NCI-H748 (cell line): ENCODE data around the gene TTI1.
"Not testable (repeated sequence)": the region's sequence is repeated elsewhere in the genome, so short reads cannot be mapped to it uniquely, and the experiment has no call there.

ENCODE experiments used
- DNase-seq: peaks from one replicate; lab custom pipeline; 2025; ENCODE audit not compliant: unreplicated experiment; lab: John Stamatoyannopoulos, UW

Gene TTI1

GRCh38 chr20:37969949-37970855 is 63.1 kb downstream of the TTI1 start:
- DNase-seq: no peak

DNA sequence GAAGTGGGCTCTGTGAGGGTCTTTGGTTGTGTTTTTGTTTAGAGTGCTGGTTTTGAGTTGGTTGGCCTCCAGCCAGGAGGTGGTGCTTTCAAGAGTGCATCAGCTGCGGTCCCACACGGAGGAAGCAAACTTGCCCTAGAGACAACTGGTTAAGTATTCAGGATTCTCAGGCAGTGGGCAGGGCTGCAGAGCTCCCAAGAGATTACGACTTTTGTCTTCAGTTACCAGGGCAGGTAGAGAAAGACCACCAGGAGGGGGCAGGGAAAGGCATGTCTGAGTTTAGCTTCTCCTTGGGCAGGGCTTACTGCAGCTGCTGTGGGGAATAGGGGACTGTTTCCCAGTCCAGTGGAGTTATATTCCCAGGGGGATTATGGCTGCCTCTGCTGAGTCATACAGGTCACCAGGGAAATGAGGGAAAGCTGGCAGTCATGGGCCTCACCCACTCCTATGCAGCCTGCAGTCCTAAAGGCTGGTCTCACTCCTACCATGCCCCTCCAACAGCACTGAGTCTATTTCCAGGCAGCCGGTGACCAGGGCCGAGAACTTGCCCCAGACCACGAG is 64.3 kb downstream of the TTI1 start:
- peak; percentile 95 for DNase-seq

GRCh38 chr20:37963483-37963882 is 69.8 kb downstream of the TTI1 start:
- not testable (repeated sequence) for DNase-seq

GRCh38 chr20:37961066-37961465 is 72.2 kb downstream of the TTI1 start:
- DNase-seq: no peak

DNA sequence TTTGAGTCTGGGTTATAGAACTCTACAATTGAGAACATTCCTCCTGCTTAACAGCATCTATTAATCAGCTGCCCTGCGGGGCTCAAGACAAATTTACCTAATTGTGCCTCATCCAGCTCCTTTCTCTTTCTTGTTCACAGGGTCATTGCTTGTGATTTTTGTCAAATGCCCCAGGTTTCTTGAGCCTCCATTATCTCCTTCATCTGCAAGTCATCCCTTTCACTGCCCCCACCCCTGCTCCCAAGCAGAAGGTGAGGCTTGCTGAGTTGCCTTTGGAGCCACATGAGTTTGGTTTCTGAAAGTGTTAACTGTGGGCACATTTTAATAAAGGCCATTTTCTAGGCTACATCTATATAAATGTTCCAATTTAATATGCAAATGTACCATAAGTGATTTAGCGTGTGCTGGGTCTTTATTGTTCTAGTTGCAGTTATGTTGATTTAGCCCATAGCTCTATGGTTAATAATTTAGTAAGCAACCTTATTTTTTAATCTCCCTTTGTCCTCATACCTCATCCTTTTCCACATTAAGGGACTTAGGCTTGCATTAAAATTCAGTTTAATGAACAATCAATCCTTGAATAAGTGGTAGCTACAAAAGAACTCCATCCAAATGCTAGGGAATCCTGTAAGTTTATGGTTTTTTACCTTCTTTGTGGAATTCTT is 74.3 kb downstream of the TTI1 start:
- no peak for DNase-seq

DNA sequence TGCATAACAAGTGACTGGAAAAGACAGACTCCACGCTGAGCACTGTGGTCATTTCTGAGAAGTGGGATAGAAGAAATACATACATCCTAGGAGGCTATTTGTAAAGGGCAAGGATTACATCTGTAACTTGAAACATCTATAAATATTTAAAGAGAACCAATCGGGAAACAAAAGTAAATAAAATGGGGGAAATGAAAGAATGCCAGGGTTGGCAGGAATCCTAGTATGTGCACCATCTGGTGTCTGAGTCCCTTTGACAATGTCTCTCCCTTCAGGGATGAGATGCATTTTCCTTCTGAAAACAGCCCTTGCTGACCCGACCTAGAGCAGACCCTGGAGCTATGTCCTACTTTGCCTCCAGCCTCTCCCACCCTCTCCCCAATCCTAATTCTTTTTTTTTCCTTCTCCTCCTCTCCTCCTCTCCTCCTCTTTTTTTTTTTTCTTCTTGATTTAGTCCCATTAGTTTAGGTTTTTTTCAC is 77.1 kb downstream of the TTI1 start:
- peak; percentile 82 for DNase-seq

DNA sequence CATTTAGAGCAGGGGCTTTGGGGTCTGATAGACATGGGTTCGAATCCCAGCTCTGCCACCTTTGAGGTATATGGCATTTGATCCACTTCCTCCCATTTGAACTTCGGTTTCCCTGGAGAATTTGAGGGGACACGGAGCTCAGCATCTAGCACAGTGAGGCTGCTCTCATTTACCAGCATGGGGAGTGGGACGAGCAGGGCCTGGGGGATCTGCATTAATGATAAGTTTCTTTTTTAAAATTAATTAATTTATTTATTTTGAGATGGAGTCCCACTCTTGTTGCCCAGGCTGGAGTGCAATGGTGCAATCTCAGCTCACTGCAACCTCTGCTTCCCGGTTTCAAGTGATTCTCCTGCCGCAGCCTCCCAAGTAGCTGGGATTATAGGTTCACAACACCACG is 77.7 kb downstream of the TTI1 start:
- DNase-seq: no peak

- no peak for DNase-seq
These were observed 78.6 kb downstream of the TTI1 start for GRCh38 chr20:37954626-37955025.

GRCh38 chr20:37954190-37954589 is 79.1 kb downstream of the TTI1 start:
- DNase-seq: no peak

DNA sequence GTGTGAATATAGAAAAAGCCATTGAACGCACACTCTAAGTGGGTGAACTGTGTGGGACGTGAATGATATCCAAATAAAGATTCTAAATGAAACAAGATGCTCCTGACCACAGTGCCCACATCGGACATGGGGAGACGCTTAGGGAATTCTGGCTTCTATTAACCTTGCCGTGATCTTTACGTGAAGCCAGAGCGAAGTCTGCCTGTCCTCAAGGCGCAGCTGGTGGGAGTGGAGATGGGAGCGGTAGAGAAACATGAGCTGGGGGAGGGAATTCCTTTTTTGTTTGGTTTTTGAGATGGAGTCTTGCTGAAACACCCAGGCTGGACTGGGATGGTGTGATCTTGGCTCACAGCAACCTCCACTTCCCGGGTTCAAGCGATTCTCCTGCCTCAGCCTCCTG is 84.3 kb downstream of the TTI1 start:
- DNase-seq: no peak

- DNase-seq: no peak
These were observed 85.3 kb downstream of the TTI1 start for GRCh38 chr20:37947943-37948342.

- DNase-seq: no peak
These were observed 86.3 kb downstream of the TTI1 start for GRCh38 chr20:37946946-37947345.

DNA sequence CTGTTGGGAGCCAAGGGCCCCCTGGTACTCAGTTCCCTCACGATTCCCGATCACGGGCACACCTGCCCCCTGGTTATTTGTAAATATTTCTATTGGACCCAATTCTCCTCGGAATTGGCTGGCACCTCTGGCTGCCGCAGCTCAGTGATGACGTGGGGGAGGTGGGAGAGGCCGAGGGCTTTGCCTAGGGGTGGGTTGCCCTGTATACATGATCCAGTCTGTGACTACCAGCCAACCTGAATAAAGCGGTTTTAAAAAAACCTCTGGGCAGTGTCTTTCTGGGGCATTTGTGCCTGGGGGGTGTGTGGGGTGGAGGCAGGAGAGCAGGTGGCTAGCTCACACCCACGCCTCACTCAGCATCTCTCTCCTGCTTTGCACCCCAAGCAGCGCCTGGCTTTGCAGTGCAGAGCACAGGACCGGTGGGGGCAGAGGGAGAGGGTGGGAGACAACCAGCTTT is 88.1 kb downstream of the TTI1 start:
- peak; percentile 86 for DNase-seq

- DNase-seq: no peak
These were observed 88.7 kb downstream of the TTI1 start for GRCh38 chr20:37944456-37944981.

- no peak for DNase-seq
These were observed 89.5 kb downstream of the TTI1 start for GRCh38 chr20:37943501-37944455.

DNA sequence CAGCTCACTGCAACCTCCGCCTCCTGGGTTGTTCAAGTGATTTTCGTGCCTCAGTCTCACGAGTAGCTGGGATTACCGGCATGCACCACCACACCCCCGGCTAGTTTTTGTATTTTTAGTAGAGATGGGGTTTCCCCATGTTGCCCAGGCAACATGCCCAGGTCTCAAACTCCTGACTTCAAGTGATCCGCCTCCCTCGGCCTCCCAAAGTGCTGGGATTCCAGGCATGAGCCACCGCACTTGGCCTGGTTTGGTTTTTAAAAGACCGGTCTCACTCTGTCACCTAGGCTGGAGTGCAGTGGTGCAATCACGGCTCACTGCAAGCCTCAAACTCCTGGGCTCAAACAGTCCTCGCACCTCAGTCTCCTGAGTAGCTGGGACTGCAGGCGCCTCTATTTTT is 90.2 kb downstream of the TTI1 start:
- DNase-seq: no peak

- DNase-seq: no peak
These were observed 91.3 kb downstream of the TTI1 start for GRCh38 chr20:37941992-37942391.

- DNase-seq: no peak
These were observed 91.9 kb downstream of the TTI1 start for GRCh38 chr20:37941332-37941731.

- DNase-seq: no peak
These were observed 92.4 kb downstream of the TTI1 start for GRCh38 chr20:37940858-37941257.
